HG03045 (cell line): Measurements from ENCODE around the gene DLGAP3.

Experiments
- ATAC-seq: cut with Tn5 transposase; IDR thresholded peaks from one replicate; pipeline ENCODE4 v1.9.1; 2021; ENCODE audit warnings: mild to moderate bottlenecking, moderate library complexity; ENCODE audit not compliant: unreplicated experiment

The DLGAP3 gene

GRCh38 chr1:34868230-34869049 is 61.0 kb downstream of the DLGAP3 start:
- no peak for ATAC-seq

GRCh38 chr1:34867415-34867814 is 62.0 kb downstream of the DLGAP3 start:
- no peak for ATAC-seq

GRCh38 chr1:34866762-34867109 is 62.7 kb downstream of the DLGAP3 start:
- ATAC-seq, result no peak

- ATAC-seq, result peak; percentile 63
Measured at GRCh38 chr1:34865981-34866761, 63.3 kb downstream of the DLGAP3 start.

GRCh38 chr1:34865573-34865972 is 63.9 kb downstream of the DLGAP3 start:
- no peak for ATAC-seq

- ATAC-seq, result no peak
Measured at GRCh38 chr1:34864759-34865158, 64.7 kb downstream of the DLGAP3 start.

- ATAC-seq, result no peak
Measured at GRCh38 chr1:34863501-34863900, 65.9 kb downstream of the DLGAP3 start.

- peak; percentile 97 for ATAC-seq
Measured at GRCh38 chr1:34859446-34860200, 69.8 kb downstream of the DLGAP3 start, which contains the start of gene SMIM12. Gene SMIM12 (minus strand): TSS chr1:34859749. CDS start chr1:34855977, 3,772 bp downstream.

- ATAC-seq, result peak; percentile 5
Measured at GRCh38 chr1:34858901-34859445, 70.5 kb downstream of the DLGAP3 start.

GRCh38 chr1:34856697-34857096 is 72.8 kb downstream of the DLGAP3 start:
- no peak for ATAC-seq

- ATAC-seq, result peak; percentile 94
Measured at GRCh38 chr1:34852677-34853217, 76.7 kb downstream of the DLGAP3 start.

- no peak for ATAC-seq
Measured at GRCh38 chr1:34851431-34852105, 77.9 kb downstream of the DLGAP3 start.

GRCh38 chr1:34850382-34850781 is 79.1 kb downstream of the DLGAP3 start:
- ATAC-seq, result no peak

GRCh38 chr1:34847094-34847493 is 82.4 kb downstream of the DLGAP3 start:
- ATAC-seq, result no peak

GRCh38 chr1:34846265-34846664 is 83.2 kb downstream of the DLGAP3 start:
- no peak for ATAC-seq

- no peak for ATAC-seq
Measured at GRCh38 chr1:34845131-34845901, 84.1 kb downstream of the DLGAP3 start.

- no peak for ATAC-seq
Measured at GRCh38 chr1:34844252-34844634, 85.2 kb downstream of the DLGAP3 start.

- no peak for ATAC-seq
Measured at GRCh38 chr1:34843392-34844251, 85.8 kb downstream of the DLGAP3 start.
